Activated naive CD4-positive, alpha-beta T cell (primary cell): ENCODE data around the gene SPG7.
A peak's percentile ranks its signal among the peaks of the same experiment; 100 is the strongest.
"Not testable (repeated sequence)": the region's sequence is repeated elsewhere in the genome, so short reads cannot be mapped to it uniquely, and the experiment has no call there.

Experiments used
- DNase-seq, 4 experiments: peaks; one replicate each; lab custom pipeline; 2025; lab: John Stamatoyannopoulos, UW

The SPG7 gene

GRCh38 chr16:89564476-89565255 lies 56.5 kb downstream of the SPG7 start:
- no peak for DNase-seq

GRCh38 chr16:89565256-89565505 lies 57.0 kb downstream of the SPG7 start:
- DNase-seq: no peak

- peak in 2 of 4 experiments; percentile 23 to 32 for DNase-seq
Measured at GRCh38 chr16:89565506-89566372, 57.5 kb downstream of the SPG7 start.

GRCh38 chr16:89567656-89568594 lies 59.7 kb downstream of the SPG7 start:
- no peak for DNase-seq

GRCh38 chr16:89569506-89570341 lies 61.5 kb downstream of the SPG7 start:
- DNase-seq: no peak

- DNase-seq: no peak
Measured at GRCh38 chr16:89570342-89570923, 62.2 kb downstream of the SPG7 start.

GRCh38 chr16:89570983-89571598 lies 62.9 kb downstream of the SPG7 start:
- not testable (repeated sequence) for DNase-seq

GRCh38 chr16:89571636-89572035 lies 63.4 kb downstream of the SPG7 start:
- no peak for DNase-seq

- DNase-seq: no peak
Measured at GRCh38 chr16:89572073-89572484, 63.9 kb downstream of the SPG7 start.

GRCh38 chr16:89572485-89573205 lies 64.4 kb downstream of the SPG7 start:
- no peak for DNase-seq

GRCh38 chr16:89573826-89574680 lies 65.8 kb downstream of the SPG7 start:
- no peak for DNase-seq

- DNase-seq: peak in 2 of 4 experiments; percentile 20 to 30
Measured at GRCh38 chr16:89574681-89575246, 66.6 kb downstream of the SPG7 start.

- no peak for DNase-seq
Measured at GRCh38 chr16:89575247-89576152, 67.3 kb downstream of the SPG7 start, which contains the start of gene CPNE7. TSS of gene CPNE7 (plus strand) at chr16:89575758. CDS start at chr16:89575898, 140 bp downstream.

GRCh38 chr16:89576153-89577054 lies 68.2 kb downstream of the SPG7 start:
- no peak for DNase-seq

- no peak for DNase-seq
Measured at GRCh38 chr16:89577055-89577759, 69.0 kb downstream of the SPG7 start.

GRCh38 chr16:89579351-89579750 lies 71.1 kb downstream of the SPG7 start:
- DNase-seq: no peak
